Tibial nerve (tissue), 4 donors: ENCODE measurements around the gene TOP1. TPM values are rescaled to one million over a fixed set of nuclear protein-coding genes. Genes with fewer than 3 reads are reported as not detected.

Source experiments
- DNase-seq, 2 donors: peaks; one replicate each; pipeline ENCODE4 v3.0.0-alpha.2; 2019; ENCODE audit warnings: low spot score in 2 of 2
- H3K27ac ChIP-seq, 4 donors: fragments of 200-600 bp; sonication (generic) in 3 of 4; one replicate each; pipeline ENCODE4 v1.5.1; 2017 to 2019; ENCODE audit warnings: mild to moderate bottlenecking in 1 of 4
- H3K27me3 ChIP-seq, 2 donors: fragments of 200-600 bp; sonication (generic) in 1 of 2; one replicate each; pipeline versions ENCODE4 v1.5.1 to v1.6.0; 2017 to 2019
- H3K36me3 ChIP-seq, 3 donors: fragments of 200-600 bp; sonication (generic); one replicate each; pipeline ENCODE4 v1.5.1; 2018 to 2019
- H3K4me1 ChIP-seq, 4 donors: fragments of 200-600 bp; sonication (generic) in 3 of 4; one replicate each; pipeline ENCODE4 v1.5.1; 2017 to 2019
- H3K4me3 ChIP-seq, 4 donors: fragments of 200-600 bp; sonication (generic) in 3 of 4; one replicate each; pipeline ENCODE4 v1.5.1; 2017 to 2019; ENCODE audit warnings: mild to moderate bottlenecking in 1 of 4, moderate library complexity in 1 of 4
- H3K9me3 ChIP-seq, 4 donors: fragments of 200-600 bp; sonication (generic) in 3 of 4; one replicate each; pipeline ENCODE4 v1.5.1; 2017 to 2019
- CTCF ChIP-seq, 5 experiments: fragments of 200-600 bp in 3 of 5; fragments of 450-650 bp in 2 of 5; sonication (generic) in 3 of 5; IDR thresholded peaks; one replicate each; pipeline ENCODE4 v1.5.1; 2016 to 2019; ENCODE audit warnings: antibody characterized with exemption in 5 of 5, mild to moderate bottlenecking in 3 of 5, moderate library complexity in 2 of 5
- EP300 ChIP-seq, 2 donors: sonication (generic); formaldehyde crosslinking; IDR thresholded peaks; one replicate each; pipeline ENCODE4 v1.6.1; 2017; ENCODE audit warnings: antibody characterized with exemption in 2 of 2, mild to moderate bottlenecking in 1 of 2
- POLR2A ChIP-seq, 2 donors: fragments of 450-650 bp; IDR thresholded peaks; one replicate each; pipeline ENCODE4 v1.6.1; 2017; ENCODE audit warnings: antibody characterized with exemption in 2 of 2, mild to moderate bottlenecking in 2 of 2, moderate library complexity in 2 of 2
- WGBS, 2 donors: methylation state at CpG; one replicate each; pipeline ENCODE4 v1.1.5; 2018; 5-methylcytosine and 5-hydroxymethylcytosine counted together
- total RNA-seq, 4 donors: library from RNA; depleted of rRNA; stranded (reverse); fragments of >200 nt; gene quantifications; one replicate each; pipeline ENCODE4 v1.1.0, GENCODE V29; 2016

Gene TOP1
- total RNA-seq, 4 donors from 2014 or later: 17.9 to 29.1 (median 23.1) TPM

- Histone ChIP-seq H3K36me3 (no peaks in the 10 kb centered on the region), H3K27ac (peak overlapping the region in 3 of 4 donors; percentile 58 to 68 (median 62)), H3K27me3 (no peaks in the 10 kb centered on the region), H3K9me3 (no peaks in the 10 kb centered on the region), H3K4me3 (peak overlapping the region in 2 of 4 donors; percentile 25 to 31), H3K4me1 (peaks cover 4 to 78% (median 60%) of the 10 kb centered on the region in 4 donors)
- no peak for DNase-seq
- no peak for TF ChIP-seq EP300 (IDR thresholded peaks at IDR 0.05)
- 2 to 3% methylated on average over 1 of the region's 1 CpG for WGBS, 2 donors
These were observed 19.3 kb downstream of the TOP1 start for GRCh38 chr20:41047975-41048305.

DNA sequence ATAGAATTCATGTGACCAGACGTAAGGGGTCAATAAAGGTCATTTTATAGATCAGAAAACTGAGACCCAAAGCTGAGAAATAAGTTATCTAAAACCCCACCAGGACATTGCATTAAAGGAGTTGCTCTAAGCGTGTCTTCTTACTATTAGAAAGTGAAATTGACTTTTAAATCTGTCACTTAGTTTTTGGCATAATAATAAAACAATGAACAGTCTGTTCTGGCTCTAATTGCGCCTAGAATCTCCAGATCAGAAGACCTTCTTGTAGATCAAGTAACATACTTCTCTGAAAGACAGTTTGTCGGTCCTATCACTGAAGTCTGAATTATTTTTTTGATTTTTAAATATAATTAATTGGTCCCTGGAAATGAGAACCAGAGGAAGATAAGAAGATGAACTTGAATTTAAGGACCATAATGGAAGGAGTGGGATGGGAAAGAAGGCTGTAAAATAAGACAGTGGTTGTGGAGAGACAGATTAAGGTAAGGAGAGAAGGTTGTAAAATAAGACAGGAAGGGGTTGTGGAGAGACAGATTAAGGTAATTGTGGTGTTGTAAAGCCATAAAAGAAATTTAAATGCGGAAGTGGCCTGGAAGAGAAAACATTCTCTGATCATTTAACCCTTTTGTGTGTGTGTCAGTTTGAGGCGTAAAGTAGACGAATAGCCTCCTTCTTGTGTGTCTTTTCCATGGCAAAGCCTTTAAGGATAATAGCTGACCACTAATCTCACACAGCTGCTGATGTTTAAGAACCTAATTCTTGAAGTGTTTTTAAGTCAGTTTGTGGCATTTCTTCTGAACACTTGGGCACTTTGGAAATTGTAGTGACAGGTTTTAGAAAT is 20.1 kb downstream of the TOP1 start:
- 30 to 31% methylated on average over 7 of the region's 7 CpGs for WGBS, 2 donors
- Histone ChIP-seq H3K27ac (peak overlapping the region in 3 of 4 donors; percentile 58 to 68 (median 62)), H3K9me3 (no peaks in the 10 kb centered on the region), H3K4me3 (peak overlapping the region in 2 of 4 donors; percentile 25 to 31), H3K27me3 (no peaks in the 10 kb centered on the region), H3K36me3 (no peaks in the 10 kb centered on the region), H3K4me1 (peaks cover 4 to 81% (median 66%) of the 10 kb centered on the region in 4 donors)
- DNase-seq: no peak
- TF ChIP-seq POLR2A (IDR thresholded peaks at IDR 0.05) (no peak), EP300 (IDR thresholded peaks at IDR 0.05) (no peak), CTCF (IDR thresholded peaks at IDR 0.05) (no peak)

GRCh38 chr20:41049451-41049850 is 20.8 kb downstream of the TOP1 start:
- TF ChIP-seq POLR2A (IDR thresholded peaks at IDR 0.05): no peak
- no peak for TF ChIP-seq CTCF (IDR thresholded peaks at IDR 0.05)
- TF ChIP-seq EP300 (IDR thresholded peaks at IDR 0.05): no peak
- 35 to 47% methylated on average over 3 of the region's 3 CpGs for WGBS, 2 donors
- Histone ChIP-seq H3K36me3 (no peaks in the 10 kb centered on the region), H3K4me3 (no peak overlapping the region), H3K4me1 (peaks cover 4 to 87% (median 68%) of the 10 kb centered on the region in 4 donors), H3K9me3 (no peaks in the 10 kb centered on the region), H3K27ac (peak overlapping the region in 2 of 4 donors; percentile 58 to 68), H3K27me3 (no peaks in the 10 kb centered on the region)
- DNase-seq: no peak

DNA sequence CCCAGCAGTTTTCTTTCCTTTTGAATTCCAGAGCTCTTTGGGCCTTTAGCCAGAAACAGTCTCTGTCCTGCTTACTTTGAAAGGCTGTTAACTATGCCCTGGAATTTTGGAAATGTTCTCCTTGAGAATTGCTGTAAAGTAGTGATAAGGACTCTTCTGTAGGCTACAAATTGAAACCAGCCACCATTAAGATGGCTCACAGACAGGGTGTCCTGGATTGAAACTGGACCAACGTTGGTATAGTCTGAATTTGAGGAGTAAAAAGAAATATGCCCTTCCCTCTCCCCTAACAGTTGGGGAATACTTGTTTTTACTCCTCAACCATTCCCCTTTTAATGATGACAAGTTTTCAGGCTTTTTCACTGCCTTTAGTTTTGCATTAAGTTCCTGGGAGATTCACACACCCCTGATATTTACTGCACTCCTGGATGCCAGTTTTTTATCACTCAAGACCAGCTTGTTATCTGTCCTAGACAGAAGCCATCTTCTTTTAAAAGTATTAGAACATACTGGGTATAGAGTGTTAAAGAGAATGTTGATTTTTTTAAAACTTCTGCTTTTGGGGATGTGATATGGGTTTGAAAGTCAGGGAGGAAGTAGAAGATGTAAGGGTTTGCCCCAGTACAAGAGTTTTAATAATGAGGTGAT is 21.9 kb downstream of the TOP1 start:
- Histone ChIP-seq H3K4me3 (no peak overlapping the region), H3K36me3 (no peaks in the 10 kb centered on the region), H3K27me3 (no peaks in the 10 kb centered on the region), H3K9me3 (no peaks in the 10 kb centered on the region), H3K4me1 (peaks cover 4 to 97% (median 72%) of the 10 kb centered on the region in 4 donors), H3K27ac (peak overlapping the region in 3 of 4 donors; percentile 4 to 58 (median 29))
- no peak for DNase-seq
- TF ChIP-seq EP300 (IDR thresholded peaks at IDR 0.05): no peak
- no peak for TF ChIP-seq CTCF (IDR thresholded peaks at IDR 0.05)
- TF ChIP-seq POLR2A (IDR thresholded peaks at IDR 0.05): no peak
- 6 to 9% methylated on average over 1 of the region's 1 CpG for WGBS, 2 donors

DNA sequence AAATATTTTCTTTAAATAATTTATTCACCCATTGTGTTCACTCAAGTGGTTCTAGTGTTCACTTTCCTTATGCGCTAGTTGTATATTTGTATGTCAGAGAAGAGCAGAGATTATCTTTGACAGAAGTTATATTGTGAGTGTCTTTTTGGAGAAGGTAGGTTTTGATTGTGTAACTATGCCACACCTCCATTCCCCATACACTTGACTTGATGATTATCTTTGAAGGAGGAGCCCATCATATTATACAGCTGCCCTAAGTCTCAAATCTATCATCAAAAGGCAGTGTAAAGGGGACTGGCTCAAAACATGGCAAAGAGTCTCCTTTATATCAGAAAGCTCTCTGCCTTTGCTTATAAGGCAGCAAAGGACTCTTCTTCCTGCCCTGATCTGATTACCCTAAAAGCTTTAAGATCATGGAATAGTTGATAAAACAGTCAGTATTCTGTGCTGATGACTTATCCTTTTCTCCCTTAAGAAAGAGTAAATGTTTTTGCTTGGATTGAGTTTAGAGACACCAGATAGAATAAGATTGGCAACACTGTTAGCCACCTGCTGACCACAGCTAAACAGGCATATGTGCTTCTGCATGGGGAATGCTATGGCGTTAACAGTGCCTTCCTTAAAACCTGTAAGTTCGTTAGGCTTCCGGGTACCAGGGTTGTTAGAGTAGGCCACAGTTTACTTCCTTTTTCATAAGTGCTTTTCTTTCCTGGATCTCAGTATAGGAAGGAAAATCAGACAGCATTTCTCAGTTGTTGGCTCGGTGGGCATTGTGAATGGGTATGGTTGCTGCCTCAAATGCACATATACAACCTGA is 22.6 kb downstream of the TOP1 start:
- Histone ChIP-seq H3K4me1 (peaks cover 4 to 98% (median 67%) of the 10 kb centered on the region in 4 donors), H3K4me3 (no peak overlapping the region), H3K9me3 (no peaks in the 10 kb centered on the region), H3K27ac (peak overlapping the region in 3 of 4 donors; percentile 15 to 47 (median 29)), H3K36me3 (no peaks in the 10 kb centered on the region), H3K27me3 (no peaks in the 10 kb centered on the region)
- DNase-seq: no peak
- TF ChIP-seq CTCF (IDR thresholded peaks at IDR 0.05) (no peak), EP300 (IDR thresholded peaks at IDR 0.05) (no peak), POLR2A (IDR thresholded peaks at IDR 0.05) (no peak)
- 52 to 64% methylated on average over 5 of the region's 5 CpGs for WGBS, 2 donors
